Superior temporal gyrus (tissue), 1 donor: Measurements from ENCODE around the gene ITPKC.
A peak's percentile ranks its signal among the peaks of the same experiment; 100 is the strongest.
"Not testable (repeated sequence)": the region's sequence is repeated elsewhere in the genome, so short reads cannot be mapped to it uniquely, and the experiment has no call there.

Experiments used
- DNase-seq: peaks from one replicate; pipeline ENCODE4 v3.0.0-alpha.2; 2016; ENCODE audit errors: extremely low spot score

ITPKC gene

DNA sequence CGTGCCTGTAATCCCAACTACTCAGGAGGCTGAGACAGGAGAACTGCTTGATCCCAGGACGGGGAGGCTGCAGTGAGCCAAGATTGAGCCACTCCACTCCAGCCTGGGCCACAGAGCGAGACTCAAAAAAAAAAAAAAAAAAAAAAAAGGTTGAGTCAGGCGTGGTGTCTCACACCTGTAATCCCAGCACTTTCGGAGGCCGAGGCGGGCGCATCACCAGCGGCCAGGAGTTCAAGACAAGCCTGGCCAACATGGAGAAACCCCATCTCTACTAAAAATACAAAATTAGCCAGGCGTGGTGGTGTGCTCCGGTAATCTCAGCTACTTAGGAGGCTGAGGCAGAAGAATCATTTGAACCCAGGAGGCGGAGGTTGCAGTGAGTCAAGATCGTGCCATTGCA is 49.5 kb downstream of the ITPKC start:
- DNase-seq = not testable (repeated sequence)

DNA sequence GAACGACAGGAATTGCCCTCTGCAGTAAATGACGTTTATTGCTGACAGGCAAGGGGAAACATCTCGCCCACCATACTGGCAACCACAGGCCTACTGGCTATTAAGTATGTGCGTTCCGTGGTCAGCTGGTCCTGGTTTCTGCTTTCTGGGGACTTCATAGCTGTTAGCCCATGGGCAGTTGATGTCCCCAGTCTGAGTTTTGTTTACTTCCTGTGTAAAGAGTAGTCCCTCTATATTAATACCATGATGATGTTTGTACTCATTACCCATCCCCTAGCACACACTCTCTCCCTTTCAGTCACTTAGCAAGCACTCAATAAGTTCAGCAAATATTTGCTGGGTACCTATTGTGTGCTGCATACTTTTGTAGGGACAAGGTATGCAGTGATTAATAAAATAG is 52.0 kb downstream of the ITPKC start:
- DNase-seq = no peak

DNA sequence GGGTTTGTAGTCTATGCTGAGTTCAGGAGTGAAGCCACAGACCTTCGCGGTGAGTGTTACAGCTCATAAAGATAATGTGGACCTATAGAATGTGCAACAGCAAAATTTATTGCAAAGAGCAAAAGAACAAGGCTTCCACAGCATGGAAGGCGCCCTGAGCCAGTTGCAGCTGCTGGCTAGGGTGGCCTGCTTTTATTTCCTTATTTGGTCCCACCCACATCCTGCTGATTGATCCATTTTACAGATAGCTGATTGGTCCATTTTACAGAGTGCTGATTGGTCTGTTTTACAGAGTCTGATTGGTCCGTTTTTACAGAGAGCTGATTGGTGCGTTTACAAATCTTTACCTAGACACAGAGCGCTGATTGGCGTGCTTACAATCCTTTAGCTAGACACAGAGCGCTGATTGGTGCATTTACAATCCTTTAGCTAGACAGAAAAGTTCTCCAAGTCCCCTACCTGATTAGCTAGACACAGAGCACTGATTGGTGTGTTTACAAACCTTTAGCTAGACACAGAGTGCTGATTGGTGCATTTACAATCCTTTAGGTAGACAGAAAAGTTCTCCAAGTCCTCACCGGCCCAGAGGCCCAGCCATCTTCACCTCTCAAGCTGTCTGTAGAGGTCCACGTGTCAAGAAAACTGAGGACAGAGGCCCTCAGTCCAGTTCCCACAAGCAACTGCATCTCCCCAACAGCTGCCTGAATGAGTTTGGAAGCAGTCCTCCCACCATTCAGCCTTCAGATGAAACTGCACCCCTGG is 54.4 kb downstream of the ITPKC start:
- DNase-seq = not testable (repeated sequence)

DNA sequence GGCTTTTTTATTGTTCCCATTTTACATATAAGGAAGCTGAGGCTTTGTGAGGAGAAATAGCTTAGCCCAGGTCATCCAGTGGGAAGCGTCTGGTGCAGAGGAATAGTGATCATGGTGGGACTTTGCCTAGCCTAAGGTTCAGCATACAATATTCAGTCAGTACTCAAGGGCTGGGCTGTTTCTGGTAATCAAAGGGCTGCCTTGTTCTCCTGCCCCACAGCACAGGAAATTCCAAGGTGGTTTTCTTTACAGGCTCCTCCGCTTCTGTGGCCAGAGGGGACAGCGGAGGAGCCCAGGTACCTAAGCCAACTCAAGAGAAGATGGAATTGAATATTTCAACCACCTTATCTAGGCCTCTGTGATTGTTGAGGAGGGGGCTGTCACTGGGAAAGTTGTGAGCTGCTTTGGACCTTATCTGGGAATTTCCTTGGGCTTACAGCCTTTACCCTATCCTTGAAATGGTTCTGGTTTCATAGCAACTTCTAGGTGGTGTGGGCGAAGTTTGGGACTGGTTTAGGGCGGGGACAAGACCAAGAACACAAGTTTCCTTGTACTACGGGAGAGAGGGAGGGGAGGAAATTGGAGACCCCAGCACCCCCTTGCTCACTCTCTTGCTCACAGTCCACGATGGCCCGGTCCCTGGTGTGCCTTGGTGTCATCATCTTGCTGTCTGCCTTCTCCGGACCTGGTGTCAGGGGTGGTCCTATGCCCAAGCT is 58.2 kb downstream of the ITPKC start, which contains the start of gene MIA:
Gene MIA (plus strand): TSS at position 606 of the 716 bp plus-strand sequence. CDS start 22 bp downstream, at position 628.
- DNase-seq = no peak

DNA sequence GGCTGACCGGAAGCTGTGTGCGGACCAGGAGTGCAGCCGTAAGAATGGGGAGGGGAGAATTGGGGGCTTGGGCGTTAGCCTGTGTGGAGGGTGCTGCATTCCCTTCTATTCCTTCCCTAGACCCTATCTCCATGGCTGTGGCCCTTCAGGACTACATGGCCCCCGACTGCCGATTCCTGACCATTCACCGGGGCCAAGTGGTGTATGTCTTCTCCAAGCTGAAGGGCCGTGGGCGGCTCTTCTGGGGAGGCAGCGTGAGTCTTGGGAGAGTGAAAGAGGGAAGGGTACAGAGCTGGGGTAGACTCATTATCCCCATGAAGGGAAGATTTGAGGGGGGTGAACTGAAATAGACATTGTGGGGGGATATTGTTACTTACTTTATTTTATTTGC is 58.7 kb downstream of the ITPKC start:
- DNase-seq = no peak

DNA sequence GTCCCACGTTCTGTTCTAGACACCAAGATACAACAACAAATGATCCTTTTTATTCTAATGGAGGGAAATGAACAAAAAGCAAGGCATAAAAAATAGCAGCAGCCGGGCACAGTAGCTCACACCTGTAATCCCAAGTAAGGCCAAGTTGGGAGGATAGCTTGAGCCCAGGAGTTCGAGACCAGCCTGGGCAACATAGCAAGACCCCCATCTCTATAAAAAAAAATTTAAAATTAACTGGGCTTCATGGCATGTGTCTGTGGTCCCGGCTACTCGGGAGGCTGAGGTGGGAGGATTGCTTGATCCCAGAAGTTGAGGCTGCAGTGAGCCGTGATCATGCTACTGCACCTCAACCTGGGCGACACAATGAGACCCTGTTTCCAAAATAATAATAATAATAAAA is 59.5 kb downstream of the ITPKC start:
- DNase-seq = no peak

DNA sequence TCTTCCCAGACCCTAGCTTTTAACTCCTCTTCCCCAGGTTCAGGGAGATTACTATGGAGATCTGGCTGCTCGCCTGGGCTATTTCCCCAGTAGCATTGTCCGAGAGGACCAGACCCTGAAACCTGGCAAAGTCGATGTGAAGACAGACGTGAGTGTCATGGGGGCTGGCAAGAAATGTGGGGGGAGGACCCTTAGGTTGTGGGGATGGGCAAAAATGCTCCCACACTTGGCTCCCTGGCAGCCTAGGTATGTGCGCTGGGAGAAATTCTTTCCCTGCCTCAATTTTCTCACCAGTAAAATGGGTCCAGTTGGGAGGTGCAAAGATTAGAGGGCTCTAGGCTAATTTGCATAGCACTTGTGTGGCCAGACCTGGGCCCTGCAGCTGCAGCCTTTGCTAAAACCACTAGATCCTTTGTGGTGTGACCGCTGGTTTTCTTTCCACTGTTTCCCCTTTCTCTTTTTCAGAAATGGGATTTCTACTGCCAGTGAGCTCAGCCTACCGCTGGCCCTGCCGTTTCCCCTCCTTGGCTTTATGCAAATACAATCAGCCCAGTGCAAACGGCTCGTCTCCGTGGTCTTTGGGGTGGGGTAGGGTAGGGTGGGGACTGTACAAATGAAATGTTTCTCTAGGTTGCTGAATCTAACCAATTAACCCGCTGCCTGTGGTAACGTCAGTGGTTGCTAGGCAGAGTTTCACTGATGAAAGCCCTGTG is 60.2 kb downstream of the ITPKC start:
- peak; percentile 98 for DNase-seq

DNA sequence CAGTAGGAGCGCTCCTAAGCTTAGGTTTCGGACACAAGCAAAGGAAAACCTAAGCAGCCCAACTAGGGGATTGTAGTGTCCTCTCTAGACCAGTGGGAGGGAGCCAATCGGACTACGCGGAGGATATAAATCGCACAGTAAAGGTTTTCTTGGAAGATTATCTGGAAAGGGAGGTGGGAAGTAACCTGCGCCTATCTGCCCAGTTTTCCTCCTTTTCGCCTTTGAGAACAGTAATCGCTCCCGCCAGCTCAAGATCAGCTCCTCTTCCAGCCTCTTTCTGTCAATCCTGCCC is 60.7 kb downstream of the ITPKC start:
- no peak for DNase-seq

DNA sequence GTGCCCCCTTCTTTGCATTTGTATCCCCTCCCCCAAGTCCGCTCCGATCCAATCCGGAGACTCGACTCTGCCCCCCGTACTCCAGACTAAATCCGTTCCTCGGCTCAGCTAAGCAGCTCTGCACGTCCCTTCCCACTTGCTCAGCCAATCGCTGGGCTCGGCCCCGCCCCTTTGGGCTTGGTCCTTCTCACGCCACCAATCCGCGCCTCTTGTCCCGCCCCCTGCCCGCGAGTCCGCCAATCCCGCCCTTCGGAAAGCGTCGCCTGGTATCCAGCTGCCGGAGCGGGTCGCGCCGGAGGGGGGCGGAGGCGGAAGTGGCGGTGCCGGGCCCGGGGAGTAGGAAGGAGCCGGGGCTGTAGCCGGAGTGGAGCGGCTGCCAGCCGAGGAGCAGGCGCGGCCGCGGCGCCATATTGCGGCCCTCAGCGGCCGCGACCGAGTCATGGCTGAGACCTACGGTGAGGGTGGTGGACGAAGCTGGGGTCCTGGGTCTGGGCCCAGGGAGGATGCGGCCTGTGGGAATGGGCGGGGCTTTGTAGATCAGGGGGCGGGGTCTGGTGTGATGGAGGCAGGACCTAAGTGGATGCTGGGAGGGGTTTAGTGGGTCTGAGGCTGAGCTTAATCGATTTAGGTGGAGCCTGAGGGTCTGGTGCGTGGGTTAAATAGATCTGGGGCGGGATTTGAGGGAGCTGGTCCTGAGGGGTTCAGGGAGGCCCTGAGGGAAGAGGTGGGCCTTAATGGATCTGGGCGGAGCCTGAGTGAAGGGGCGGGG is 61.2 kb downstream of the ITPKC start, which contains the start of gene RAB4B:
Gene RAB4B (plus strand): TSS at position 311 of the 769 bp plus-strand sequence. CDS start 129 bp downstream, at position 440.
- peak; percentile 99 for DNase-seq

DNA sequence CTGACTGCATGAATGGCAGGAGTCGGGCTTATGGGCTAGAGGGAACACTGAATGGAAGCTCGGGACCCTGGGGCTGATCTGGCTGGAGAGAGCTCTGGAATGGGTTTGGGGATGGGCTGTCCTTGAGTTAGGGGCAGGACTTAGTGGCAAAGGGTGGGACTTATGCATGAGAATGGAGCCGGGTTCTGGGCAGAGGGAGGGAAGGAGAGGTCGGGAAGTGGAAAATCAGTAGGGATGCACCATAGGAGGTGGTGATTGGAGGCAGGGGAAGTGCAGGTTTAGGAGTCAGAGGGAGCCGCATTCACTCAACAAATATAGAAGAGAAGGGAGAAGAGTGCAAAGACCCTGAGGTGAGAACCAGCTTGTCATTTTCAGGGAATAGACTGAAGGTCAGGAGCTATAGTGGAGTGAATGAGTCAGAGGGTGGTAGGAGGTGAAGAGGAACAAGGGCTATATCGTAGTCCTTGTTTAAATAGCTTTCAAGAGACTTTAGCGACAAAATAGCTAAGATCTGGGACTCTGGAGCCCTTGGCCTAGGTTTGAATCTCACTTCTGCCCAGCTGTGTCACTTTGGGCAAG is 61.9 kb downstream of the ITPKC start:
- DNase-seq = no peak

DNA sequence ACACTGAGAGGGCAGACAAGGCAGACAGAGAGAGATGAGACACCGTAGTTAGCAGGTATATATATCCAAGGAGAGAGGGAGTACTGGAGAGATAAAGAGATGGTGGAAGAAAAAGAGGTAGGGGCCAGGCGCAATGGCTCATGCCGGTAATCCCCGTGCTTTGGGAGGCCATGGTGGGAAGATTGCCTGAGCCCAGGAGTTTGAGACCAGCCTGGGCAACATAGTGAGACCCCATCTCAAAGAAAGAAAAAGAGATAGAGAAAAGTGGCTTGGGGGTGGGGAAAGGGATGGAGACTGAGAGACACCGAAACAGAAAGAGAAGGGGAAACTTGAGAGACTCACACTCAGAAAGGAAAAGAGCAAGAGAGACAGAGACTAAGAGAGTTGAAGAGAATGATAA is 63.7 kb downstream of the ITPKC start:
- DNase-seq = no peak

DNA sequence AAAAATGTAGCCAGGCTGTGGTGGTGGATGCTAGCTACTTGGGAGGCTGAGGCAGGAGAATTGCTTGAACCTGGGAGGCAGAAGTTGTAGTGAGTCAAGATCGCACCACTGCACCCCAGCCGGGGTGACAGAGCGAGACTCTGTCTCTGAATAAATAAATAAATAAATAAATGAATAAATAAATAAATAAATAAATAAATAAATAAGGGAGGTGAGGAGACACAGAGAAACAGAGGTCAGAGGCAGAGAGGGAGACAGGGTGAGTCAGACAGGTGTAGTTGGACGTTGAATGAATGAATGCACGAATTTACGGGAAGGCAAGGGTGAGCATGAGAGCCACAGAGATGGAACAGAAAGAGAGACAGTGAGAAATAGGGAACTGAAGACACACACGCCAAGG is 64.2 kb downstream of the ITPKC start:
- DNase-seq = no peak

DNA sequence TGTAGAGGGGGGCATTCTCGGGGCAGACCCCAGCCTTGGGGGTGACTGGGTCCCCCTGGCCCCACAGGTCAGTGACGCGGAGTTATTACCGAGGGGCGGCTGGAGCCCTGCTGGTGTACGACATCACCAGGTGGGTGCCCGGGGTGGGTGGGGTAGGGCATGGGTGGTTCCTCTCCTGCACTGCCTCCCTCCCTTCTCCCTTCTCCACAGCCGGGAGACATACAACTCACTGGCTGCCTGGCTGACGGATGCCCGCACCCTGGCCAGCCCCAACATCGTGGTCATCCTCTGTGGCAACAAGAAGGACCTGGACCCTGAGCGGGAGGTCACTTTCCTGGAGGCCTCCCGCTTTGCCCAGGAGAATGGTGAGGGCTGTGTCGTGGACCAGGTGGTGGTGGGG is 66.8 kb downstream of the ITPKC start:
- no peak for DNase-seq

DNA sequence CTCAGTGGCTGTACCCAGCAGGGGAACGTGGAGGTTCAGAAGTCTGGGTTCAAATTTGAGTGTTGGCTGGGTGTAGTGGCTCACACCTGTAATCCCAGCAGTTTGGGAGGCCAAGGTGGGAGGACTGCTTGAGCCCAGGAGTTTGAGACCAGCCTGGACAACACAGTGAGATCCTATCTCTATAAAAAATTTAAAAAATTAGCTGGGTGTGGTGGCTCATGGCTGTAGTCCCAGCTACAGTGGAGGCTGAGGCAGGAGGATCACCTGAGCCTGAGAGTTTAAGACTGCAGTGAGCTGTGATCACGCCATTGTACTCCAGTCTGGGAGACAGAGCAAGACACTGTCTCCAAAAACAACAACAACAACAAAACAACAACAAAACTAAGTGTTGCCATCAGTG is 67.2 kb downstream of the ITPKC start:
- DNase-seq = not testable (repeated sequence)

DNA sequence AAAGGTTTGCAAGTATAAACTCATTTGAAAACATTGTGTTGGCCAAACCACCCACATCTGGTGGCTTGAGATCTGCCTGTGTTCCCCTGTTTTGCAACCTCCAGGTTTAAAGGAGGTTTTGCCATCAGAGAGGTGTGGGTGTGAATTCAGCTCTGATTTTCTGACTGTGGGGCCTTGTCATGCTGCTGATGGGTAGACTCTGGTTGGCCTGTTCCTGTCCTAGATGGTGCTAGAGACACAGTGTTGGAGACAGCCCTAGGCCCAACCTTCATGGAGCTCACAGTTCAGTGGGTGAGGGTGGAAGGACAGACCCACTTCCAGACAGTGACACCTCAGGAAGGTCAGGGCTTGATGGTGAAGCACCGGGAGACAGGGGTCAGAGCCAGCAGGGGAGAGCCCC is 68.6 kb downstream of the ITPKC start:
- no peak for DNase-seq

DNA sequence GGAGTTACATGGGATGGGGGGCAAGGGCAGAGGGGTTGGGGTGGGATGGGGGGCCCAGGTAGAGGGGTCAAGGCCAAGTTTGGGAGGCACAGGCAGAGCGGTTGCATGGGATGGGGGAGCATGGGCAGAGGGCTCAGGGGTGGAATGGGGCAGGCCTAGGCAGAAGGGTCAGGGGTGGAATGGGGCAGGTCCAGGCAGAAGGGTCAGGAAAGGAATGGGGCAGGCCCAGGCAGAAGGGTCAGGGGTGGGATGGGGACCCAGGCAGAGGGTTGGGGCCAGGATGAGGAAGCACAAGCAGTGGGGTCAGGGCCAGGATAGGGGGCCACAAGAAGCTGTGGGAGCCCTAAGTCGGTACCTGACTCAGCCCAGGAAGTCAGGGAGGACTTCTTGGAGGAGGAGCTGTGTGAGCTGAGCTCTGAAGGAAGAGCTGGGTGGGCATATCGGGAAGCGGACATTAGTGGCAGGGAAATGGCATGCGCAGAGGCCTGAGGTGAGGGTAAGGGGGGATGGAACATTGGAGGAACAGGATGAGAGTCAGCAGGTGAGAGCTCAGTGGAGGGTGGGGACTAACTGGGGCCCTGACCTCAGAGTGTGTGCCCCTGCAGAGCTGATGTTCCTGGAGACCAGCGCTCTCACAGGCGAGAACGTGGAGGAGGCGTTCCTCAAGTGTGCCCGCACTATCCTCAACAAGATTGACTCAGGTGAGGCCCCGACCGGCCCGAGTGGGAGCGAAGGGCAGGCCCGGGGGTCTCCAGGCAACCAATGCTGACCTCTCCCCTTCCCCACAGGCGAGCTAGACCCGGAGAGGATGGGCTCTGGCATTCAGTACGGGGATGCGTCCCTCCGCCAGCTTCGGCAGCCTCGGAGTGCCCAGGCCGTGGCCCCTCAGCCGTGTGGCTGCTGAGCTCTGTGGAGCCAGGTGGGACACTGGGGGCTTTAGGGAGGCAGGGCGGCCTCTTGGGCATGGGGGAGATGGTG is 69.4 kb downstream of the ITPKC start:
- no peak for DNase-seq
